Measurements from ENCODE around the gene GXYLT1. TPM values are rescaled to one million over a fixed set of nuclear protein-coding genes. Genes with fewer than 3 reads are reported as not detected.

Gene GXYLT1
- total and polyA plus RNA-seq, 9 of the 15 experiments (the other 6 are each of a cell fraction or from before 2014, with no cell fraction given), result 1.4 to 9.3 (median 5.5) TPM

DNA sequence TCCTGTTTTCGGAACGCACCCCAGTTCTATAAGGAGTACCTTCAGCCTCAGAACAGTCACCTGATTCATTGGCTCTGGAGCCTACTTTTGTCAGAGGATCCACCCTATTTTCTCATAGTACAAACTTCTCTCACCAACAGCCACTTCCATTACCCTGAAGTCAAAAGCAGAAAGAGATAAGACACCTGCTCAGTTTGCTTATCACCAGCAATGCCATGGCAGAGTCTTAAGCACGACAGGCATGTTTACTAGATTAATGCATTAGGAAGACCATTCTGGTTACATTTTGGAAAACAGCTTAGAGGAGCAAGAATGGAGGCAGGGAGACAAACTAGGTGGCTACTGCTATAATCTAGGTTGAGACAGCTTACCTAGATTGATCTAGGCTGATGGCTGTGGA lies 67.7 kb downstream of the GXYLT1 start (continued):
- TF ChIP-seq, protein P1, sequence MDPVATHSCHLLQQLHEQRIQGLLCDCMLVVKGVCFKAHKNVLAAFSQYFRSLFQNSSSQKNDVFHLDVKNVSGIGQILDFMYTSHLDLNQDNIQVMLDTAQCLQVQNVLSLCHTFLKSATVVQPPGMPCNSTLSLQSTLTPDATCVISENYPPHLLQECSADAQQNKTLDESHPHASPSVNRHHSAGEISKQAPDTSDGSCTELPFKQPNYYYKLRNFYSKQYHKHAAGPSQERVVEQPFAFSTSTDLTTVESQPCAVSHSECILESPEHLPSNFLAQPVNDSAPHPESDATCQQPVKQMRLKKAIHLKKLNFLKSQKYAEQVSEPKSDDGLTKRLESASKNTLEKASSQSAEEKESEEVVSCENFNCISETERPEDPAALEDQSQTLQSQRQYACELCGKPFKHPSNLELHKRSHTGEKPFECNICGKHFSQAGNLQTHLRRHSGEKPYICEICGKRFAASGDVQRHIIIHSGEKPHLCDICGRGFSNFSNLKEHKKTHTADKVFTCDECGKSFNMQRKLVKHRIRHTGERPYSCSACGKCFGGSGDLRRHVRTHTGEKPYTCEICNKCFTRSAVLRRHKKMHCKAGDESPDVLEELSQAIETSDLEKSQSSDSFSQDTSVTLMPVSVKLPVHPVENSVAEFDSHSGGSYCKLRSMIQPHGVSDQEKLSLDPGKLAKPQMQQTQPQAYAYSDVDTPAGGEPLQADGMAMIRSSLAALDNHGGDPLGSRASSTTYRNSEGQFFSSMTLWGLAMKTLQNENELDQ (CRISPR knock-in tag; IDR thresholded peaks at IDR 0.05; ENCODE audit: borderline replicate concordance), result no peak
- TF ChIP-seq, protein P2, sequence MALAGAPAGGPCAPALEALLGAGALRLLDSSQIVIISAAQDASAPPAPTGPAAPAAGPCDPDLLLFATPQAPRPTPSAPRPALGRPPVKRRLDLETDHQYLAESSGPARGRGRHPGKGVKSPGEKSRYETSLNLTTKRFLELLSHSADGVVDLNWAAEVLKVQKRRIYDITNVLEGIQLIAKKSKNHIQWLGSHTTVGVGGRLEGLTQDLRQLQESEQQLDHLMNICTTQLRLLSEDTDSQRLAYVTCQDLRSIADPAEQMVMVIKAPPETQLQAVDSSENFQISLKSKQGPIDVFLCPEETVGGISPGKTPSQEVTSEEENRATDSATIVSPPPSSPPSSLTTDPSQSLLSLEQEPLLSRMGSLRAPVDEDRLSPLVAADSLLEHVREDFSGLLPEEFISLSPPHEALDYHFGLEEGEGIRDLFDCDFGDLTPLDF (CRISPR knock-in tag; IDR thresholded peaks at IDR 0.05), result no peak
- peak; percentile 54; the same call in 1 of the 2 replicates for TF ChIP-seq FOXM1 (IDR thresholded peaks at IDR 0.05; ENCODE audit: low read depth)
- no peak for TF ChIP-seq FOXM1 (CRISPR knock-in tag; IDR thresholded peaks at IDR 0.05; ENCODE audit: low read depth)
- no peak for TF ChIP-seq JUNB (CRISPR knock-in tag; conservative IDR thresholded peaks at IDR 0.05)
- no peak for TF ChIP-seq PHF8 (IDR thresholded peaks at IDR 0.05; ENCODE audit: borderline replicate concordance, low read length)
- no peak for TF ChIP-seq OTX1 (CRISPR knock-in tag; IDR thresholded peaks at IDR 0.05)
- TF ChIP-seq, protein P3, sequence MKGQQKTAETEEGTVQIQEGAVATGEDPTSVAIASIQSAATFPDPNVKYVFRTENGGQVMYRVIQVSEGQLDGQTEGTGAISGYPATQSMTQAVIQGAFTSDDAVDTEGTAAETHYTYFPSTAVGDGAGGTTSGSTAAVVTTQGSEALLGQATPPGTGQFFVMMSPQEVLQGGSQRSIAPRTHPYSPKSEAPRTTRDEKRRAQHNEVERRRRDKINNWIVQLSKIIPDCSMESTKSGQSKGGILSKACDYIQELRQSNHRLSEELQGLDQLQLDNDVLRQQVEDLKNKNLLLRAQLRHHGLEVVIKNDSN (CRISPR knock-in tag; IDR thresholded peaks at IDR 0.05), result no peak
- TF ChIP-seq, protein P4, sequence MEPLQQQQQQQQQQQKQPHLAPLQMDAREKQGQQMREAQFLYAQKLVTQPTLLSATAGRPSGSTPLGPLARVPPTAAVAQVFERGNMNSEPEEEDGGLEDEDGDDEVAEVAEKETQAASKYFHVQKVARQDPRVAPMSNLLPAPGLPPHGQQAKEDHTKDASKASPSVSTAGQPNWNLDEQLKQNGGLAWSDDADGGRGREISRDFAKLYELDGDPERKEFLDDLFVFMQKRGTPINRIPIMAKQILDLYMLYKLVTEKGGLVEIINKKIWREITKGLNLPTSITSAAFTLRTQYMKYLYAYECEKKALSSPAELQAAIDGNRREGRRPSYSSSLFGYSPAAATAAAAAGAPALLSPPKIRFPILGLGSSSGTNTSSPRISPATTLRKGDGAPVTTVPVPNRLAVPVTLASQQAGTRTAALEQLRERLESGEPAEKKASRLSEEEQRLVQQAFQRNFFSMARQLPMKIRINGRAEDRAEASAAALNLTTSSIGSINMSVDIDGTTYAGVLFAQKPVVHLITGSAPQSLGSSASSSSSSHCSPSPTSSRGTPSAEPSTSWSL (CRISPR knock-in tag; IDR thresholded peaks at IDR 0.05; ENCODE audit: borderline replicate concordance), result no peak
- no peak for TF ChIP-seq RCOR1 (IDR thresholded peaks at IDR 0.05; ENCODE audit: borderline replicate concordance in 1 of 2, low read depth in 2 of 2, low read length in 2 of 2)
- peak; percentile 61; the same call in 1 of the 2 replicates for TF ChIP-seq SMAD4 (CRISPR knock-in tag; conservative IDR thresholded peaks at IDR 0.05)
- no peak for TF ChIP-seq PHB (CRISPR knock-in tag; IDR thresholded peaks at IDR 0.05)
- TF ChIP-seq, protein P5, sequence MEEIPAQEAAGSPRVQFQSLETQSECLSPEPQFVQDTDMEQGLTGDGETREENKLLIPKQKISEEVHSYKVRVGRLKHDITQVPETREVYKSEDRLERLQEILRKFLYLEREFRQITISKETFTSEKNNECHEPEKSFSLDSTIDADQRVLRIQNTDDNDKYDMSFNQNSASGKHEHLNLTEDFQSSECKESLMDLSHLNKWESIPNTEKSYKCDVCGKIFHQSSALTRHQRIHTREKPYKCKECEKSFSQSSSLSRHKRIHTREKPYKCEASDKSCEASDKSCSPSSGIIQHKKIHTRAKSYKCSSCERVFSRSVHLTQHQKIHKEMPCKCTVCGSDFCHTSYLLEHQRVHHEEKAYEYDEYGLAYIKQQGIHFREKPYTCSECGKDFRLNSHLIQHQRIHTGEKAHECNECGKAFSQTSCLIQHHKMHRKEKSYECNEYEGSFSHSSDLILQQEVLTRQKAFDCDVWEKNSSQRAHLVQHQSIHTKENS (CRISPR knock-in tag; IDR thresholded peaks at IDR 0.05), result no peak
- no peak for TF ChIP-seq POLR3G (IDR thresholded peaks at IDR 0.05; ENCODE audit: extremely low read depth, insufficient read length, insufficient replicate concordance)
- no peak for TF ChIP-seq KAT7 (CRISPR knock-in tag; IDR thresholded peaks at IDR 0.05; ENCODE audit: borderline replicate concordance)
- no peak for TF ChIP-seq HOXB6 (CRISPR knock-in tag; IDR thresholded peaks at IDR 0.05; ENCODE audit: borderline replicate concordance)
- TF ChIP-seq PML (IDR thresholded peaks at IDR 0.05; ENCODE audit: low read length), result peak; percentile 77
- TF ChIP-seq SRSF3 (IDR thresholded peaks at IDR 0.05; ENCODE audit: insufficient read depth, low read length), result no peak
- no peak for TF ChIP-seq DDX20 (tag; IDR thresholded peaks at IDR 0.05; ENCODE audit: low read depth)
- TF ChIP-seq MAFG (tag; conservative IDR thresholded peaks at IDR 0.05), result no peak
- TF ChIP-seq, protein P6, sequence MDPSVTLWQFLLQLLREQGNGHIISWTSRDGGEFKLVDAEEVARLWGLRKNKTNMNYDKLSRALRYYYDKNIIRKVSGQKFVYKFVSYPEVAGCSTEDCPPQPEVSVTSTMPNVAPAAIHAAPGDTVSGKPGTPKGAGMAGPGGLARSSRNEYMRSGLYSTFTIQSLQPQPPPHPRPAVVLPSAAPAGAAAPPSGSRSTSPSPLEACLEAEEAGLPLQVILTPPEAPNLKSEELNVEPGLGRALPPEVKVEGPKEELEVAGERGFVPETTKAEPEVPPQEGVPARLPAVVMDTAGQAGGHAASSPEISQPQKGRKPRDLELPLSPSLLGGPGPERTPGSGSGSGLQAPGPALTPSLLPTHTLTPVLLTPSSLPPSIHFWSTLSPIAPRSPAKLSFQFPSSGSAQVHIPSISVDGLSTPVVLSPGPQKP (CRISPR knock-in tag; IDR thresholded peaks at IDR 0.05), result no peak
